NCI-H2196 (cell line): Measurements from ENCODE around the gene CELSR3.

Experiments used
- DNase-seq: peaks from one replicate; lab custom pipeline; 2025; ENCODE audit not compliant: unreplicated experiment; lab: John Stamatoyannopoulos, UW

Gene CELSR3, protein sequence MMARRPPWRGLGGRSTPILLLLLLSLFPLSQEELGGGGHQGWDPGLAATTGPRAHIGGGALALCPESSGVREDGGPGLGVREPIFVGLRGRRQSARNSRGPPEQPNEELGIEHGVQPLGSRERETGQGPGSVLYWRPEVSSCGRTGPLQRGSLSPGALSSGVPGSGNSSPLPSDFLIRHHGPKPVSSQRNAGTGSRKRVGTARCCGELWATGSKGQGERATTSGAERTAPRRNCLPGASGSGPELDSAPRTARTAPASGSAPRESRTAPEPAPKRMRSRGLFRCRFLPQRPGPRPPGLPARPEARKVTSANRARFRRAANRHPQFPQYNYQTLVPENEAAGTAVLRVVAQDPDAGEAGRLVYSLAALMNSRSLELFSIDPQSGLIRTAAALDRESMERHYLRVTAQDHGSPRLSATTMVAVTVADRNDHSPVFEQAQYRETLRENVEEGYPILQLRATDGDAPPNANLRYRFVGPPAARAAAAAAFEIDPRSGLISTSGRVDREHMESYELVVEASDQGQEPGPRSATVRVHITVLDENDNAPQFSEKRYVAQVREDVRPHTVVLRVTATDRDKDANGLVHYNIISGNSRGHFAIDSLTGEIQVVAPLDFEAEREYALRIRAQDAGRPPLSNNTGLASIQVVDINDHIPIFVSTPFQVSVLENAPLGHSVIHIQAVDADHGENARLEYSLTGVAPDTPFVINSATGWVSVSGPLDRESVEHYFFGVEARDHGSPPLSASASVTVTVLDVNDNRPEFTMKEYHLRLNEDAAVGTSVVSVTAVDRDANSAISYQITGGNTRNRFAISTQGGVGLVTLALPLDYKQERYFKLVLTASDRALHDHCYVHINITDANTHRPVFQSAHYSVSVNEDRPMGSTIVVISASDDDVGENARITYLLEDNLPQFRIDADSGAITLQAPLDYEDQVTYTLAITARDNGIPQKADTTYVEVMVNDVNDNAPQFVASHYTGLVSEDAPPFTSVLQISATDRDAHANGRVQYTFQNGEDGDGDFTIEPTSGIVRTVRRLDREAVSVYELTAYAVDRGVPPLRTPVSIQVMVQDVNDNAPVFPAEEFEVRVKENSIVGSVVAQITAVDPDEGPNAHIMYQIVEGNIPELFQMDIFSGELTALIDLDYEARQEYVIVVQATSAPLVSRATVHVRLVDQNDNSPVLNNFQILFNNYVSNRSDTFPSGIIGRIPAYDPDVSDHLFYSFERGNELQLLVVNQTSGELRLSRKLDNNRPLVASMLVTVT (N-terminal part only)

GRCh38 chr3:48662753-48663488 is at the start of gene CELSR3:
TSS of gene CELSR3 (minus strand) at chr3:48662886. CDS start at chr3:48662634, 252 bp downstream.
- peak; percentile 75 for DNase-seq

- no peak for DNase-seq
Observed at GRCh38 chr3:48711727-48712126, 49.0 kb upstream of the CELSR3 start.

DNA sequence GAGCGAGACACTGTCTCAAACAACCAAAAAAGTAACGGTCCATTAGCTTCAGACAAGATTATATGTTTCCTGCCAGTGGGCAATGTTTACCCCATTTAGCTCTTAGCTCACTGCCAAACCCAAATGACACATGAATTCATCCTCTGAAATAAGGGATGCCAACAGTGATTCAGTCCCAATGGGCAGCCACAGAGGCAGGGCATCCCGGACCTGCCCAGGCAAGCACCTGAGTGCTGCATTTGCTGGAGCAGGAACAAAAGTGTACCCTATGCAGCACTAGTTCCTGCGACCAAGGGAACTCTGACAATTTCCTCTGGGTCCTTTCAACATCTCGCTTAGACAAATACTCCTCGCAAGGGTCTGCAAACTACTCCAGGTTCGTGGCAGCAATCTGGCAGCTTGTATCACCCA is 46.4 kb upstream of the CELSR3 start:
- no peak for DNase-seq

GRCh38 chr3:48708481-48708889 is 45.8 kb upstream of the CELSR3 start:
- DNase-seq, result no peak

- no peak for DNase-seq
Observed at GRCh38 chr3:48707157-48707556, 44.5 kb upstream of the CELSR3 start.

- no peak for DNase-seq
Observed at GRCh38 chr3:48702320-48702920, 39.7 kb upstream of the CELSR3 start.

- no peak for DNase-seq
Observed at GRCh38 chr3:48700731-48701405, 38.2 kb upstream of the CELSR3 start.

DNA sequence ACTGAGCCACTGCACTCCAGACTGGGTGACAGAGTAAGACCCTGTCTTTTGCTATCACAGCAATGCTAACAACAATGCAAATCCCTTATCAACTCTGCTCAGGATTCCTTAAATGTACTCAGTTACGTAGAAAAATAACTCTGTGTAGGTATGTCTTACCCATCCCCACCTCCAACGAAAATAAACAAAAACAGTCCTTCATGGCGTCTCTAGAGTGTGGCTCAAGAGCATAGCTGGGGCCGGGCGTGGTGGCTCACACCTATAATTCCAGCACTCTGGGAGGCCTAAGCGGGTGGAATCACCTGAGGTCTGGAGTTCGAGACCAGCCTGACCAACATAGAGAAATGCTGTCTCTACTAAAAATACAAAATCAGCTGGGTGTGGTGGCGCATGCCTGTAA is 36.2 kb upstream of the CELSR3 start:
- no peak for DNase-seq

GRCh38 chr3:48697952-48698351 is 35.3 kb upstream of the CELSR3 start:
- no peak for DNase-seq

DNA sequence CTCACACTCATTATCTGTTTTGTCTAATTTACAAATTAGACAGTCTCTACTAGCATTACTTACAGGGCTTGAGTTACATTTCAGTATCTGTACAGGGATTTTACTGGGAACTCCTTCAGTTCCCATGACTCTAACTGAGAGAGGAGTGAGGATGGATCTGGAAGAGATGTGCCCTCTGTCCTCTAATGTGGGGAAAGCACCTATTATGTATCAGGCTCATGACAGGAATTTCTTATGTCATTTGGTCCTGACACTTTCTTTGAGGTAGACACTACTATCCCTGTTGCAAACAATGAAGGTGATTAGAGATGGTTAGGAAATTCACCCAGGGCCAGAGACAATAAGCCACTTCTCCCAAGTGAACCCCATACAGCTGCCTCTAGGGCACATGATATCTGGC is 33.9 kb upstream of the CELSR3 start:
- no peak for DNase-seq

GRCh38 chr3:48696156-48696555 is 33.5 kb upstream of the CELSR3 start:
- DNase-seq, result no peak

GRCh38 chr3:48695393-48695753 is 32.7 kb upstream of the CELSR3 start:
- DNase-seq, result no peak

DNA sequence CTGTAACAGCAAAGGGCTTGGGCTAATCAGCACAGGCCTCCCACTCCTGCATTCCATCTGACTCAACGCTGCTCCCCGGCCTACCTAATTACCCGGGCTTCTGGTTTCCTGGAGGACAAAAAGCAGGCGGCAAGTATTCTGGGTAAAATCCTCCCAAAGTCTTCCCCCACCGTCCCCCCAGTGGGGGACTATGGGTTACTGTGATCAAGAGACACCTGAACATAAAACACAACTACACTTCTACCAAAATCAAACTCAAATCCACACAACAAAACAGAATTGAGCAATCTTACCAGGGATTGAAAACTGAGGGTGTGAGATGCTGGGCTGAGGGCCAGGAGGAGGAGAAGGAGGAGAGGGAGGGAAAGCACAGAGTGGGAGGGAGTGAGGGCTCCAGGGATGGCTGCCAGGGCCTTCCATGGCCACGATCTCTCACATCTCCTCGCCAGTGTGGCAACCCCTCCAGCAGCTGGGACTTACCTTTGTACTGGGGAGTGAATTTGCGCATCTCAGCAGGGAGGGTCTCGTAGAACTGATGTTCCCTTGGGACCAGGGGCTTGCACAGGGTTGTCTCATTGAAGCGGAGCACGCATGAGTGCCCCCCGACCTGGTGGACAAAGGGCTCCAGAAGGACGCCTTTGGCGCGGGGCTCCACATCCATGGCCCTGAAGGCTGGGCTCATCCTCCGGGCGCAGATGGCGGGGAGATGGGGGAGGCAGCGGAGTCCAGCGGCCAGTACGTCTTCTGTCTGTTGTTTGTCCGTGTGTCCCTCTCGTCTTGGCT is 32.1 kb upstream of the CELSR3 start:
- DNase-seq, result peak; percentile 26

DNA sequence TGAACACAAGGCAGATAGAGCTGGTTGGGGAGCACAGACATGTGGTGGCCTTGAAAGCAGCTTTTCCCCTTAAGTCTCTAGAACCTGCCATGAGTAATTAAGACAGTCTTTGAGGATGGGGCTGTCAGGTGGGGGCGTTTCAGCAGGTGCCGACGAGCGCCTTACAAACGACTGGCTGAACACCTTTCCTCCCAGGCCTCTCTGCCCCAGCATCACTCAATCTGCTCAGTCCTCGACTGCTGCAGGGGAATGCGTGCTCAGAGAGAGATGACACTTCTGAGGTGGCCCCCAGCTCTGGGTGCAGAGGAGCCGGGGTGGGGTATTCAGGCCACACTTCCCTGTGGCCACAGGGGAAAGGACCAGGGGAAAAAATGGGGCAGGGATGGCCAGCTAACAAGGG is 31.1 kb upstream of the CELSR3 start:
- DNase-seq, result no peak

GRCh38 chr3:48692551-48692950 is 29.9 kb upstream of the CELSR3 start:
- no peak for DNase-seq

GRCh38 chr3:48690846-48691458 is 28.3 kb upstream of the CELSR3 start:
- no peak for DNase-seq

DNA sequence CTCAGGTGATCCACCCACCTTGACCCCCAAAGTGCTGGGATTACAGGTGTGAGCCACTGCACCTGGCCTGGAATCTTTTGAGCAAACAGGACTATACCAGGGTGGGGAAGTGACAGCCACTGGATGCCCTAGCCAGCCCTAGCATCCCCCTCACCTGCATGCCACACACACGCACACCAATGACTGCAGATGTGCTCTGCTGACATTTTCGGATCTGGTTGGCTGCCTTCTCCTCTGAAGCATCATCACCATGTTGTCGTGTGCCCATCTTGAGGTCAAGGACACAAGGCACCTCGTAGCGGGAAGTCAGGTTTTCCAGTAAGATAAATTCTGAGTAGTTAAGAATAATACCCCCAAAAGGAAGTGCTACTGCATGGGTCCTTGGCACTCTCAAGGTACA is 26.7 kb upstream of the CELSR3 start:
- no peak for DNase-seq

DNA sequence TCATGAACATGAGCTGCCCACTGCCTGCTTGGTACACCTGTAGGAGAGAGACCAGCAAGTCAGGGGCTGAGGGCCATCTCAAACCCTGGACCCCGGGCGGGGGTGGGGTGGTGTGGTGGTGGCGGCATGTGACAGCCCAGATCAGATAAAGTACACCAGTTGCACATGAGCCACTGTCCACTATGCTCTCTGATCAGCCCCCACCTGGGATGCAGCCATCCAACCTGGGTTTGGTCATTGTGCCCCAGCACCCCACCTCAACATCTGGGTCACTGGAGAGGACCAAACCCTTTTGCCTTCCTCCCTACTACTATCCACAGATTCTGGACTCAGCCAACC is 26.0 kb upstream of the CELSR3 start:
- no peak for DNase-seq
